ENCODE measurements around the gene SNED1.

Gene SNED1

DNA sequence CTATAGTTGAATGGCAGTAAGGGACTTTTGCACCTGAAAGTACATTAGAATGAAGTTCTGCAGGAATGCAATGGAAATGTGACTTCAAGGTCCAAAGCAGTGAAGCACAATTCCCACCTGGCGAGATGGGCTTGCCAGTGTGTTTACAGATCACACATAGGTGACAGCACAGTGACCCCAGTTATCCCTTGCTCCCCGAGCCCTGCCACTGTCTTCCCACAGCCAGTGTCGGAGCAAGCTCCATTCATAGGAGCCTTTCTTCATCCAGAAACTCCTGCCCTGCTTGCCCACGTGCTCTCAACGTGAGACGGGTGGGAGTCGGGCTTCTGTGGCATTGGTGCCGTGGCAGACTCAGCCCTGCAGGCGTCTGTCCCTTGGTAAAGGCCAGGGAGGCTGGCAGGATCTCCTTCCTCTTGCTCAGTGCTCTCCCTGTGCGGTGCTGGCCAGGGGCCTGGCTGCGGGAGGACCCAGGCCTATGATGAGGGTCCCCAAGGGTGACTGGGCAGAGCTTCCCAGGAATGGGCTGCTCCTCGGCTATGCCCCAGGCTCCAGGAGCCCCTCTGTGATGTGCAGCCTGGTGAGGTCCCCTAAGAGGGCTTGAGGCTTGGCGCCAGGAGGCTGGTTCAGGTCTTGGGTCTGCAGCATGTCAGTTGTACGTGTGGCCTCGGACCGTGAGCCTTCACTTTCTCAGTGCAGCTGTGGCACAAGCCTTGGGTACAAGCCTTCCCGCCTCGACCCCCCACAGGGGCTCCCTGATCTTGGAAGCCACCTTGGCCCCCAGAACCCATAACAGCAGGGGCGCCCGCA, 40.2 kb downstream of the SNED1 start:
- DNase-seq (ENCODE audit: low spot score): no peak
- H3K4me1 ChIP-seq (ENCODE audit: control insufficient read depth in 2 of 2, insufficient read depth in 1 of 2, low read depth in 1 of 2, low read length in 2 of 2): peaks cover 5 to 14% of the 10 kb centered on the region in 2 donors
- H2AK5ac ChIP-seq (ENCODE audit: low read depth, low read length): peak overlapping the region; percentile 12
- no peak overlapping the region for H3K14ac ChIP-seq (ENCODE audit: low read length)
- H3K18ac ChIP-seq (ENCODE audit: low read length): no peak overlapping the region
- H2BK120ac ChIP-seq (ENCODE audit: low read depth, low read length): no peak overlapping the region
- no peak overlapping the region for H2AFZ ChIP-seq (ENCODE audit: low read length)
- H4K8ac ChIP-seq (ENCODE audit: low read depth, low read length): no peak overlapping the region
- WGBS, 2 donors (ENCODE audit: extremely low coverage in 2 of 2, insufficient read length in 2 of 2, insufficient replicate concordance in 1 of 2): no CpG with 5 or more reads among the region's 20 CpGs
- no peak overlapping the region for H3K23ac ChIP-seq (ENCODE audit: low read depth, low read length, poor library complexity)
- H3K27me3 ChIP-seq (ENCODE audit: control insufficient read depth in 3 of 3, insufficient read depth in 3 of 3, low read depth in 1 of 3, low read length in 3 of 3): peaks cover 0 to 70% (median 24%) of the 10 kb centered on the region in 3 experiments
- H3K36me3 ChIP-seq (replicated peaks in 1 of 2; ENCODE audit: control insufficient read depth in 2 of 2, insufficient read depth in 2 of 2, low read length in 2 of 2): no peaks in the 10 kb centered on the region
- no peak overlapping the region for H3K9ac ChIP-seq (ENCODE audit: low read depth, low read length, poor library complexity)
- H3K9me3 ChIP-seq (replicated peaks in 1 of 2; ENCODE audit: control insufficient read depth in 2 of 2, insufficient read depth in 1 of 2, low read depth in 1 of 2, low read length in 2 of 2): peaks cover 0 to 2% of the 10 kb centered on the region in 2 donors
- H2BK12ac ChIP-seq (ENCODE audit: low read length): no peak overlapping the region
- H2BK15ac ChIP-seq (ENCODE audit: low read length): no peak overlapping the region
- H3K27ac ChIP-seq (replicated peaks; ENCODE audit: low read length): no peak overlapping the region
- no peak overlapping the region for H2BK5ac ChIP-seq (ENCODE audit: low read length)
- no peak overlapping the region for H3K4me2 ChIP-seq (ENCODE audit: insufficient read depth, low read length, poor library complexity, severe bottlenecking)
- H3K4me3 ChIP-seq (ENCODE audit: low read length in 2 of 2): no peak overlapping the region
- no peaks in the 10 kb centered on the region for H3K79me1 ChIP-seq (ENCODE audit: low read depth, low read length)
- no peak overlapping the region for H3K4ac ChIP-seq (ENCODE audit: low read length)
- H4K91ac ChIP-seq (ENCODE audit: low read depth, low read length, poor library complexity): no peak overlapping the region

GRCh38 chr2:241039416-241039815, 41.0 kb downstream of the SNED1 start:
- Histone ChIP-seq H3K4ac (ENCODE audit: low read length) (no peak overlapping the region), H2BK5ac (ENCODE audit: low read length) (no peak overlapping the region), H3K9ac (ENCODE audit: low read depth, low read length, poor library complexity) (no peak overlapping the region), H4K8ac (ENCODE audit: low read depth, low read length) (no peak overlapping the region), H3K27ac (replicated peaks; ENCODE audit: low read length) (no peak overlapping the region), H2BK15ac (ENCODE audit: low read length) (no peak overlapping the region), H3K4me1 (ENCODE audit: control insufficient read depth in 2 of 2, insufficient read depth in 1 of 2, low read depth in 1 of 2, low read length in 2 of 2) (peaks cover 5 to 14% of the 10 kb centered on the region in 2 donors), H3K4me3 (ENCODE audit: low read length in 2 of 2) (no peak overlapping the region), H2AK5ac (ENCODE audit: low read depth, low read length) (peak overlapping the region; percentile 74), H3K27me3 (ENCODE audit: control insufficient read depth in 3 of 3, insufficient read depth in 3 of 3, low read depth in 1 of 3, low read length in 3 of 3) (peaks cover 0 to 67% (median 24%) of the 10 kb centered on the region in 3 experiments), H3K36me3 (replicated peaks in 1 of 2; ENCODE audit: control insufficient read depth in 2 of 2, insufficient read depth in 2 of 2, low read length in 2 of 2) (no peaks in the 10 kb centered on the region), H3K79me1 (ENCODE audit: low read depth, low read length) (no peaks in the 10 kb centered on the region), H3K18ac (ENCODE audit: low read length) (no peak overlapping the region), H2AFZ (ENCODE audit: low read length) (no peak overlapping the region), H3K4me2 (ENCODE audit: insufficient read depth, low read length, poor library complexity, severe bottlenecking) (no peak overlapping the region), H4K91ac (ENCODE audit: low read depth, low read length, poor library complexity) (no peak overlapping the region), H2BK120ac (ENCODE audit: low read depth, low read length) (no peak overlapping the region), H2BK12ac (ENCODE audit: low read length) (no peak overlapping the region), H3K14ac (ENCODE audit: low read length) (peak overlapping the region; percentile 21), H3K9me3 (replicated peaks in 1 of 2; ENCODE audit: control insufficient read depth in 2 of 2, insufficient read depth in 1 of 2, low read depth in 1 of 2, low read length in 2 of 2) (peaks cover 0 to 2% of the 10 kb centered on the region in 2 donors), H3K23ac (ENCODE audit: low read depth, low read length, poor library complexity) (no peak overlapping the region)
- WGBS, 2 donors (ENCODE audit: extremely low coverage in 2 of 2, insufficient read length in 2 of 2, insufficient replicate concordance in 1 of 2): no CpG with 5 or more reads among the region's 4 CpGs
- DNase-seq (ENCODE audit: low spot score): no peak

GRCh38 chr2:241040081-241040803, 41.8 kb downstream of the SNED1 start:
- peaks cover 0 to 60% (median 21%) of the 10 kb centered on the region in 3 experiments for H3K27me3 ChIP-seq (ENCODE audit: control insufficient read depth in 3 of 3, insufficient read depth in 3 of 3, low read depth in 1 of 3, low read length in 3 of 3)
- WGBS, 2 donors (ENCODE audit: extremely low coverage in 2 of 2, insufficient read length in 2 of 2, insufficient replicate concordance in 1 of 2): no CpG with 5 or more reads among the region's 13 CpGs

DNA sequence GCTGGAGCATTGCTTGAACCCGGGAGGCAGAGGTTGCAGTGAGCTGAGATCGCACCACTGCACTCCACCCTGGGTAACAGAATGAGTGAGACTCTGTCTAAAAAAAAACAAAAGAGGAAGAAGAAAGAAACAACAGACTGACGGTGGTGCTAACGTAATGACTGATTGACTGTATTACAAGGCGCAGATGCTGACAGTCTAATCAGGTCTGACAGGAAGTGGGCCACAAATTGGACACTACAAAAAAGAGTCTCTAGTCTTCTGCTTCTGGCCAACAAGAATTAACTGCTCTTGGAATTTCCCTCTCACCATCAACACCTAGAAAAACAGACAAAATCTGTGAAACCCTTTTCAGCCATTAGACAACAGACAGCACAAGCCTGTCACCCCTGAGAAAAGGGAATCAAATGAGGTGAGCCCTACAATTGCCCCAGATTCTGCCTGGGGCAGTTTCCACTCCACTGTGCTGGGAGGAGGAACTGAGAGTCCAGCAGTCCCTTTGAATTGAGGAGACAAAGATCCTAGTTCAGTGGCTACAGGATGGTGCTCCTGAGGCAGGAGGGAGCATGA, 43.3 kb downstream of the SNED1 start:
- H3K18ac ChIP-seq (ENCODE audit: low read length): no peak overlapping the region
- WGBS, 2 donors (ENCODE audit: extremely low coverage in 2 of 2, insufficient read length in 2 of 2, insufficient replicate concordance in 1 of 2): no CpG with 5 or more reads among the region's 5 CpGs

More at GRCh38 chr2:241040081-241040803, 41.8 kb downstream of the SNED1 start:
- Histone ChIP-seq H3K14ac (ENCODE audit: low read length) (peak overlapping the region; percentile 84), H3K4me1 (ENCODE audit: control insufficient read depth in 2 of 2, insufficient read depth in 1 of 2, low read depth in 1 of 2, low read length in 2 of 2) (peaks cover 5 to 13% of the 10 kb centered on the region in 2 donors), H2BK15ac (ENCODE audit: low read length) (peak overlapping the region; percentile 23), H3K27ac (replicated peaks; ENCODE audit: low read length) (no peak overlapping the region), H3K9me3 (replicated peaks in 1 of 2; ENCODE audit: control insufficient read depth in 2 of 2, insufficient read depth in 1 of 2, low read depth in 1 of 2, low read length in 2 of 2) (peaks cover 0 to 2% of the 10 kb centered on the region in 2 donors), H3K18ac (ENCODE audit: low read length) (peak overlapping the region; percentile 57), H3K4me3 (ENCODE audit: low read length in 2 of 2) (no peak overlapping the region), H2BK5ac (ENCODE audit: low read length) (no peak overlapping the region), H3K9ac (ENCODE audit: low read depth, low read length, poor library complexity) (peak overlapping the region; percentile 40), H3K23ac (ENCODE audit: low read depth, low read length, poor library complexity) (peak overlapping the region; percentile 73), H4K8ac (ENCODE audit: low read depth, low read length) (peak overlapping the region; percentile 78), H3K79me1 (ENCODE audit: low read depth, low read length) (no peaks in the 10 kb centered on the region), H4K91ac (ENCODE audit: low read depth, low read length, poor library complexity) (no peak overlapping the region), H2AK5ac (ENCODE audit: low read depth, low read length) (no peak overlapping the region), H2AFZ (ENCODE audit: low read length) (no peak overlapping the region), H2BK120ac (ENCODE audit: low read depth, low read length) (peak overlapping the region; percentile 43), H3K4me2 (ENCODE audit: insufficient read depth, low read length, poor library complexity, severe bottlenecking) (no peak overlapping the region), H3K36me3 (replicated peaks in 1 of 2; ENCODE audit: control insufficient read depth in 2 of 2, insufficient read depth in 2 of 2, low read length in 2 of 2) (no peaks in the 10 kb centered on the region), H2BK12ac (ENCODE audit: low read length) (no peak overlapping the region), H3K4ac (ENCODE audit: low read length) (peak overlapping the region; percentile 23)
- DNase-seq (ENCODE audit: low spot score): no peak

More for the DNA sequence above, 43.3 kb downstream of the SNED1 start:
- Histone ChIP-seq H3K4me3 (ENCODE audit: low read length in 2 of 2) (no peak overlapping the region), H2AK5ac (ENCODE audit: low read depth, low read length) (no peak overlapping the region), H3K27ac (replicated peaks; ENCODE audit: low read length) (no peak overlapping the region), H3K4ac (ENCODE audit: low read length) (no peak overlapping the region), H2AFZ (ENCODE audit: low read length) (no peak overlapping the region), H3K14ac (ENCODE audit: low read length) (no peak overlapping the region), H2BK5ac (ENCODE audit: low read length) (no peak overlapping the region), H4K8ac (ENCODE audit: low read depth, low read length) (no peak overlapping the region), H2BK120ac (ENCODE audit: low read depth, low read length) (no peak overlapping the region), H3K36me3 (replicated peaks in 1 of 2; ENCODE audit: control insufficient read depth in 2 of 2, insufficient read depth in 2 of 2, low read length in 2 of 2) (no peaks in the 10 kb centered on the region), H3K23ac (ENCODE audit: low read depth, low read length, poor library complexity) (no peak overlapping the region), H2BK12ac (ENCODE audit: low read length) (no peak overlapping the region), H3K9ac (ENCODE audit: low read depth, low read length, poor library complexity) (no peak overlapping the region), H3K79me1 (ENCODE audit: low read depth, low read length) (no peaks in the 10 kb centered on the region), H3K4me2 (ENCODE audit: insufficient read depth, low read length, poor library complexity, severe bottlenecking) (no peak overlapping the region), H4K91ac (ENCODE audit: low read depth, low read length, poor library complexity) (no peak overlapping the region), H2BK15ac (ENCODE audit: low read length) (no peak overlapping the region), H3K9me3 (replicated peaks in 1 of 2; ENCODE audit: control insufficient read depth in 2 of 2, insufficient read depth in 1 of 2, low read depth in 1 of 2, low read length in 2 of 2) (peaks cover 0 to 2% of the 10 kb centered on the region in 2 donors), H3K27me3 (ENCODE audit: control insufficient read depth in 3 of 3, insufficient read depth in 3 of 3, low read depth in 1 of 3, low read length in 3 of 3) (peaks cover 0 to 50% (median 12%) of the 10 kb centered on the region in 3 experiments), H3K4me1 (ENCODE audit: control insufficient read depth in 2 of 2, insufficient read depth in 1 of 2, low read depth in 1 of 2, low read length in 2 of 2) (peaks cover 3 to 5% of the 10 kb centered on the region in 2 donors)
- no peak for DNase-seq (ENCODE audit: low spot score)
